T-cell (primary cell): ENCODE results near the gene DDRGK1. TPM values are rescaled to one million over a fixed set of nuclear protein-coding genes. Genes with fewer than 3 reads are reported as not detected.

Experiments used
- ATAC-seq, 4 experiments: fragments of 200-7000 bp in 3 of 4; fragments of 150-1000 bp in 1 of 4; cut with Tn5 transposase; replicated peaks in 1 of 4; 1 replicate in 3 of 4; 2 replicates in 1 of 4; pipeline ENCODE4 v1.10.0; 2021; ENCODE audit warnings: moderate library complexity in 3 of 4, mild to moderate bottlenecking in 2 of 4, moderate number of reproducible peaks in 1 of 4
- CTCF ChIA-PET, 2 donors: fragments of 300-600 bp; sonication (Branson Sonifier 250); formaldehyde crosslinking; loops; one replicate each; lab custom pipeline; 2022; ENCODE audit warnings: antibody characterized with exemption in 2 of 2; lab: Charles Lee
- POLR2A ChIA-PET, 2 donors: fragments of 300-600 bp; sonication (Branson Sonifier 250); formaldehyde crosslinking; loops; one replicate each; lab custom pipeline; 2022; ENCODE audit warnings: antibody characterized with exemption in 2 of 2; lab: Charles Lee
- DNase-seq, 35 experiments: peaks; one replicate each; pipeline versions ENCODE4 v3.0.0 to v3.0.0-alpha.2; 2013 to 2023
- H3K27ac ChIP-seq: one replicate; pipeline ENCODE4 v1.5.1; 2013; ENCODE audit warnings: low read length
- H3K27me3 ChIP-seq, 2 experiments: replicated peaks in 1 of 2; 1 replicate in 1 of 2; 2 replicates in 1 of 2; pipeline versions ENCODE4 v1.6.1 to v1.7.0; 2013; ENCODE audit warnings: low read length in 1 of 2, mixed read lengths in 1 of 2; ENCODE audit not compliant: control insufficient read depth in 2 of 2, insufficient read depth in 2 of 2; ENCODE audit errors: extremely low read depth in 1 of 2
- H3K36me3 ChIP-seq, 2 donors: 1 replicate in 1 of 2; 2 replicates in 1 of 2; pipeline versions ENCODE4 v1.6.1 to v1.7.0; 2013; ENCODE audit warnings: low read length in 1 of 2; ENCODE audit not compliant: control insufficient read depth in 2 of 2, insufficient read depth in 1 of 2; ENCODE audit errors: extremely low read depth in 1 of 2
- H3K4me1 ChIP-seq, 2 experiments: 1 replicate in 1 of 2; 2 replicates in 1 of 2; pipeline versions ENCODE4 v1.6.1 to v1.7.0; 2013; ENCODE audit warnings: low read length in 2 of 2, mixed read lengths in 1 of 2; ENCODE audit not compliant: insufficient read depth in 2 of 2, control insufficient read depth in 1 of 2; ENCODE audit errors: extremely low read depth in 1 of 2
- H3K4me3 ChIP-seq, 2 donors: 1 replicate in 1 of 2; 2 replicates in 1 of 2; pipeline versions ENCODE4 v1.5.1 to v1.7.0; 2013; ENCODE audit warnings: mild to moderate bottlenecking in 2 of 2, low read length in 1 of 2, moderate library complexity in 1 of 2; ENCODE audit not compliant: control insufficient read depth in 1 of 2; ENCODE audit errors: extremely low read depth in 1 of 2
- H3K9me3 ChIP-seq: 2 replicates; pipeline ENCODE4 v1.7.0; 2013
- H3K27ac Mint-ChIP-seq, 2 donors: one replicate each; pipeline ENCODE4 v1.8.0; 2020 to 2021; ENCODE audit warnings: mild to moderate bottlenecking in 2 of 2, mixed read lengths in 2 of 2
- H3K27me3 Mint-ChIP-seq, 2 donors: one replicate each; pipeline ENCODE4 v1.8.0; 2021 to 2022; ENCODE audit warnings: mixed read lengths in 2 of 2
- H3K36me3 Mint-ChIP-seq: one replicate; pipeline ENCODE4 v1.8.0; 2021; ENCODE audit warnings: mixed read lengths
- H3K4me1 Mint-ChIP-seq, 3 donors: one replicate each; pipeline ENCODE4 v1.8.0; 2020 to 2022; ENCODE audit warnings: mixed read lengths in 3 of 3, mild to moderate bottlenecking in 1 of 3
- H3K4me3 Mint-ChIP-seq, 3 donors: one replicate each; pipeline ENCODE4 v1.8.0; 2020 to 2022; ENCODE audit warnings: mild to moderate bottlenecking in 3 of 3, mixed read lengths in 3 of 3, moderate library complexity in 3 of 3
- H3K9me3 Mint-ChIP-seq, 3 donors: one replicate each; pipeline ENCODE4 v1.8.0; 2020 to 2022; ENCODE audit warnings: mixed read lengths in 3 of 3
- WGBS: methylation state at CpG from one replicate; pipeline ENCODE4 v1.1.5; 2013; ENCODE audit warnings: missing lambda C conversion rate; ENCODE audit not compliant: insufficient coverage; 5-methylcytosine and 5-hydroxymethylcytosine counted together
- total RNA-seq, 35 experiments: library from RNA in 6 of 35; stranded (reverse) in 6 of 35; fragments of 120-200 nt in 1 of 35; gene quantifications; one replicate each; pipeline versions ENCODE4 v1.2.1 to v1.2.4 and lab custom pipeline; 2013 to 2026

DDRGK1 gene
- total RNA-seq (10 to 100 TPM; 44.6 to 76.3 (median 68.2) TPM), total RNA-seq (lab: John Stamatoyannopoulos, UW) (13.1 to 65.2 (median 44.0) reads per million in 29 experiments)
- 37.2 TPM for total RNA-seq (2013)

DNA sequence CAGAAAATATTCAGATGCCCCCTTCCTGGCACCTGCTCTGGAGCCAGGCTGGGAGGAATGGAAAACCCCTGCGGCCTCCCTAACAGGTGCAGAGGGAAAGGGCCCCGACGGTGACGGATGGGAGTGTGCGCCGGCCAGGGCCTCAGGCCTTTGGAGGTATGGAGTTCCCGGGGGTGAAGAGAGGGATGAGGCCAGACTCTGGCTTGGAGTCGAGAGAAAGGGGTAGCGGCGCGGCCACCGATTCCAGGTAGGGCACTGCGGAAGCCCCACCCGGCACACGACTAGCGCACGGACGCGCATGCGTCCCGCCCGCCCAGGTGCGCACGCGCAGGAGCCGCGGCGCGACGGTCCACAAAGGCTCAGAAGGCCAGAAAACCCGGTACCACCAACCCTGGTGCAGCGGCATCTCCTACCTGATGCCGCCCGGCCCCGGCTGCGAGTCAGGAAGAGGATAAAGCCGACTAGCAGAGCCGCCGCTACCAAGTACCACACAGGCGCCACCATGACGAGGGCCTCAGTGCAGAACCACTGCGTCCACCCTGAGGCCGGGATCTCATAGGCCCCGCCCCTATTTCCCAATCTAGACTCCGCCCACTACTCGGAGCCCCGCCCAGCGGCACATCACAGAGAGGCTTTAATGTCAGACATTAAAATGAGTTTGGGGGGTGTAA is at the start of gene DDRGK1:
DDRGK1 (minus strand) TSS at position 559 of the 671 bp plus-strand sequence; CDS start at position 504, 55 bp downstream.
- Mint-ChIP-seq H3K27me3 (no peaks in the 10 kb centered on the region), H3K4me1 (peaks cover 22 to 29% (median 24%) of the 10 kb centered on the region in 3 donors), H3K27ac (peak within 1 kb of the TSS; percentile 96 to 98), H3K9me3 (no peaks in the 10 kb centered on the region), H3K4me3 (peak within 1 kb of the TSS; percentile 91 to 97 (median 95)), H3K36me3 (peaks cover 12% of the 10 kb centered on the region)
- Histone ChIP-seq H3K9me3 (no peaks in the 10 kb centered on the region), H3K27ac (peak within 1 kb of the TSS; percentile 58), H3K4me1 (peaks cover 2 to 32% of the 10 kb centered on the region in 2 experiments), H3K36me3 (peaks cover 10 to 22% of the 10 kb centered on the region in 2 donors), H3K4me3 (peak within 1 kb of the TSS; percentile 82 to 97), H3K27me3 (peaks cover 0 to 4% of the 10 kb centered on the region in 2 experiments)
- 0% methylated on average over 40 of the region's 48 CpGs for WGBS
- CTCF ChIA-PET = no interaction called here
- DNase-seq (peak; percentile 71 to 94 (median 84)), ATAC-seq (peak; percentile 88 to 89 (median 88))
- POLR2A ChIA-PET = no interaction called here

DNA sequence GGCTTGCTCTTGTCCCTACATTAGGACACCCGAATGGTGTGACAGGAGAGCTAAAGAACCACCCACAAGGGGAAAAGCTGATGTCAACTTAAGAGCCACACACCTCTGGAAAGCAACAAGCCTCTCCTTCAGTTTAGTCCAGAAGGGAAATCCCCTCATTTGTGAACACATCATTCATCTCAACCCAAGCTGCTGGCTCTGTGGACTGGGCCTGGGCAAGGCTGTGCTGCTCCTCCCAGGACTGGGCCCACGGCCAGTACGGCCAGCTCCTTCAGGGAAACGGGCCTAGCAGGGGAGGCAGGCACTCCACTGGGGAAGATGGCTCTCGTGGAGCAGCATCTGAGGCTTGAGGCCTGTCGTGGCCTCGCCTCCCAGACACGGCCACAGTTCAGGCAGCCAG is 47.3 kb upstream of the DDRGK1 start:
- Histone ChIP-seq H3K4me1 (peaks cover 0 to 11% of the 10 kb centered on the region in 2 experiments), H3K9me3 (no peaks in the 10 kb centered on the region), H3K27ac (no peak overlapping the region), H3K4me3 (no peak overlapping the region), H3K36me3 (peaks cover 10 to 15% of the 10 kb centered on the region in 2 donors), H3K27me3 (peaks cover 0 to 57% of the 10 kb centered on the region in 2 experiments)
- Mint-ChIP-seq H3K27ac (no peak overlapping the region), H3K4me1 (peaks cover 0 to 5% (median 4%) of the 10 kb centered on the region in 3 donors), H3K36me3 (peaks cover 28% of the 10 kb centered on the region), H3K27me3 (peaks cover 12 to 19% of the 10 kb centered on the region in 2 donors), H3K9me3 (no peaks in the 10 kb centered on the region), H3K4me3 (no peak overlapping the region)
- ATAC-seq (no peak), DNase-seq (no peak)
- CTCF ChIA-PET = interaction anchor here in 1 of 2 donors (1.0 kb wide), 1 partner anchor 33 kb away, joined by 3 read pairs; no protein-coding TSS in a partner anchor
- WGBS = 86% methylated on average over 8 of the region's 8 CpGs
- POLR2A ChIA-PET = no interaction called here

DNA sequence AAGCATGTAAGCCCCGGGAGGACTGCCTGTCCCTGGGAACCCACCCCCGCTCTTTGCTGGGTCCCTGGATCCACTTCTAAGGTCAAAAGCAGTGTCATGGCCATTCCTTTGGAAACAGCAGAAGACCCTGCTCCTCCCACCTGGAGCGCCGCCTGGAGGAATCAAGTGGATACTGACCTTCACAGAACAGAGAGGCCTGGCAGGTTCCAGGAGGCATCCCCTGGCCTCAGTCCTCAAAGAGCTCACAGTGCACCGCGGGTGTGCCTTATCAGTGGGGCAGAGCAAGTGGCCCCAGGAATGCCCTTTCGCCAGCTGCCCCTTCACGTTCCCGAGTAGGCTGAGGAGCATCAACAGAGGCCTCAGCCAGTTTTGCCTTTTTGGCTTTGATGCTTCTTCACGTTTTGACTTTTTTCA is 45.6 kb upstream of the DDRGK1 start:
- no peak overlapping the region for H3K4me3 ChIP-seq
- H3K9me3 Mint-ChIP-seq = no peaks in the 10 kb centered on the region
- peaks cover 0 to 11% of the 10 kb centered on the region in 2 experiments for H3K4me1 ChIP-seq
- H3K4me1 Mint-ChIP-seq = peaks cover 0 to 5% (median 4%) of the 10 kb centered on the region in 3 donors
- H3K4me3 Mint-ChIP-seq = no peak overlapping the region
- H3K9me3 ChIP-seq = no peaks in the 10 kb centered on the region
- peaks cover 0 to 65% of the 10 kb centered on the region in 2 experiments for H3K27me3 ChIP-seq
- no peak overlapping the region for H3K27ac Mint-ChIP-seq
- ATAC-seq (no peak), DNase-seq (no peak)
- H3K36me3 ChIP-seq = peaks cover 7 to 8% of the 10 kb centered on the region in 2 donors
- WGBS = 80% methylated on average over 7 of the region's 10 CpGs
- POLR2A ChIA-PET = no interaction called here
- CTCF ChIA-PET = interaction anchor here in 1 of 2 donors (0.5 kb wide), 1 partner anchor 39 kb away, joined by 3 read pairs; no protein-coding TSS in a partner anchor
- peaks cover 14% of the 10 kb centered on the region for H3K36me3 Mint-ChIP-seq
- H3K27ac ChIP-seq = no peak overlapping the region
- H3K27me3 Mint-ChIP-seq = peaks cover 18 to 23% of the 10 kb centered on the region in 2 donors

DNA sequence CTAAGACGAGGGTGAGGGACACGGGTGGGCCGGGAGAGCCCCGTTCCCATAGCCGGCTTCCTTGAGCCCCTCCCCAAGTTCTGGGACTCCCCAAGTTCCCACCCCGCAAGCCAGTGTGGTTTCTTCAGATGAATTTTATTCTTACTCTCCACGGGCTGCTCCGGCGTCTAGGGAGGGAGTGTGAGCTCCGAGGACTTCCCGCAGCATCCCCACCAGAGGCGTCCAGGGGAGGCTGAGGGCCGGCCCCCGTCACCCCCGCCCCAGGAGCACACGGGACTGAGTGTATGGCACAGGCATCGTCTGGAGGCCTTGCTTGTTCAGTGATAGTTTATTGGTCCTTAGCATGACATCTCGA is 44.5 kb upstream of the DDRGK1 start:
- H3K27ac ChIP-seq = no peak overlapping the region
- H3K9me3 ChIP-seq = no peaks in the 10 kb centered on the region
- peak in 3 of 4 experiments; percentile 28 to 38 (median 32) for ATAC-seq
- Mint-ChIP-seq H3K27me3 (peaks cover 19 to 30% of the 10 kb centered on the region in 2 donors), H3K4me3 (peak overlapping the region in 2 of 3 donors; percentile 31 to 44), H3K36me3 (peaks cover 8% of the 10 kb centered on the region), H3K4me1 (peaks cover 0 to 5% (median 4%) of the 10 kb centered on the region in 3 donors), H3K9me3 (no peaks in the 10 kb centered on the region), H3K27ac (no peak overlapping the region)
- H3K27me3 ChIP-seq = peaks cover 0 to 67% of the 10 kb centered on the region in 2 experiments
- no peak for DNase-seq
- POLR2A ChIA-PET = no interaction called here
- H3K4me1 ChIP-seq = peaks cover 0 to 11% of the 10 kb centered on the region in 2 experiments
- CTCF ChIA-PET = no interaction called here
- H3K36me3 ChIP-seq = peaks cover 0 to 7% of the 10 kb centered on the region in 2 donors
- peak overlapping the region in 1 of 2 donors; percentile 53 for H3K4me3 ChIP-seq
- WGBS = 0% methylated on average over 4 of the region's 18 CpGs

DNA sequence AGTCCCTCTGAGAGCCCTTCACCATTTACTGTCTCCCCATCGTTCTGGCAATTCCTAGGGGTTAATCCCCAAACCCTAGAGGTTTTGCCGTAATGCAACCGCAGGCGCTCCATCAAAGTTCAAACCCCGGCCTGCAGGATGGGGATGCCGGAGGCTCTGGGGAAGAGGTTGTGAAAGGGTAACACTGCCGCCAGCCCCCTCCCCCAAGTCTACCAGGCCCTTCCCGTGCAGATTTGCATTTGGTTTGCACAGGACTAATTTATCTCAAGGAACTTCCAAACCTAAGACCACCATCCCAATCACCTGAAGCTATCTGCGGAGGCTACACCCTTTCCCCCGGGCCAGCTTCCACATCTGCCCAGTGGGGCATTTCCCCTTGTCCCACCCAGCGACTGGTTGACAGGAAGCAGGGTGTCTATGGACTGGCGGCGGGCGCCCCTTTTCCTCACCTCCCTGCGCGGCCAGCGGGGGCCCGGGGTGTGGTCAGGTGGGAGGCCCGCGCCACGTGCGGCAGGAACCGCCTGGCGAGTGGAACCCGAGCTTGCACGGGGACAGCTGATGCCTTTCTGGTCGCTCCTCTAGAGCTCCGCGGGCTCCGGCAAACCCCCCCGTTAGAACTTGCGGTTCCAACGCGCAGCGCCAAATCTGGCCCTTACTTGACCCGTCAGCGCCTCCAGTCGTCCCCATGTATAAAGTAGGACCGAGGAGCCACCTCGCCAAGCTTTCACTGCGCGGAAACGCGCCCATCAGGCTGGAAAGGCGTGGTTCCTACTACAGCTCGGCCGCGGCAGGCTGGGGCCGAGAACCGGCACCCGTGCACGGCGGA is 43.9 kb upstream of the DDRGK1 start:
- DNase-seq = peak in 4 of 35 experiments; percentile 13 to 28 (median 19)
- Mint-ChIP-seq H3K27ac (no peak overlapping the region), H3K4me1 (peaks cover 0 to 5% (median 4%) of the 10 kb centered on the region in 3 donors), H3K27me3 (peaks cover 19 to 31% of the 10 kb centered on the region in 2 donors), H3K36me3 (peaks cover 8% of the 10 kb centered on the region), H3K9me3 (no peaks in the 10 kb centered on the region), H3K4me3 (peak overlapping the region in 2 of 3 donors; percentile 37 to 44)
- H3K9me3 ChIP-seq = no peaks in the 10 kb centered on the region
- CTCF ChIA-PET = no interaction called here
- 2% methylated on average over 44 of the region's 53 CpGs for WGBS
- H3K4me1 ChIP-seq = peaks cover 0 to 11% of the 10 kb centered on the region in 2 experiments
- H3K36me3 ChIP-seq = peaks cover 0 to 7% of the 10 kb centered on the region in 2 donors
- POLR2A ChIA-PET = no interaction called here
- peak overlapping the region in 1 of 2 donors; percentile 53 for H3K4me3 ChIP-seq
- peaks cover 0 to 71% of the 10 kb centered on the region in 2 experiments for H3K27me3 ChIP-seq
- H3K27ac ChIP-seq = no peak overlapping the region
- ATAC-seq = peak; percentile 52 to 64 (median 60)

DNA sequence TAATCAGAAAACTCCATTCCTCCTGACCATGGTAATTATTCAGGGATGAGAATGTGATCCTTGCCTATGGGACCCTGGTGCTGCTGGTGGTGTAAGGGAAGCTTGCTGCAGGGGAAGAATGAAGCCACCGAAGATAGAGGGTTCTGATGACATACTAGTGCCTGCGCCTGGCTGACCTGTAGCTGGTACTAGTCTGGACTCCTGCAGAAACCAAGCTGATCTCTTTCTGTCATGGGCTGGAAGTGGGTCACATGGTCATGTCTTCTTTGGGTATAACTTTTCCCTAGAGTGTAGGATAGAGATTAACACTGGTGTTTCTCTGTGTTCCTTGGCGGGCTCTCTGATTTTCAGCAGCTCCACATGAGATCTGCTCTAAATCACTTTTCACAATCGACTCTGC is 43.2 kb upstream of the DDRGK1 start:
- Mint-ChIP-seq H3K27me3 (peaks cover 19 to 31% of the 10 kb centered on the region in 2 donors), H3K4me1 (peaks cover 0 to 5% (median 4%) of the 10 kb centered on the region in 3 donors), H3K9me3 (no peaks in the 10 kb centered on the region), H3K4me3 (no peak overlapping the region), H3K36me3 (peaks cover 6% of the 10 kb centered on the region), H3K27ac (no peak overlapping the region)
- ChIA-PET POLR2A (interaction anchor here in 1 of 2 donors (0.6 kb wide), 1 partner anchor 560 kb away, joined by 3 read pairs; no protein-coding TSS in a partner anchor), CTCF (no interaction called here)
- H3K4me1 ChIP-seq = peaks cover 0 to 11% of the 10 kb centered on the region in 2 experiments
- no peak for DNase-seq
- no peak overlapping the region for H3K4me3 ChIP-seq
- no peak for ATAC-seq
- H3K36me3 ChIP-seq = peaks cover 0 to 7% of the 10 kb centered on the region in 2 donors
- 67% methylated on average over 2 of the region's 4 CpGs for WGBS
- peaks cover 0 to 71% of the 10 kb centered on the region in 2 experiments for H3K27me3 ChIP-seq
- no peaks in the 10 kb centered on the region for H3K9me3 ChIP-seq
- no peak overlapping the region for H3K27ac ChIP-seq
